Uterine smooth muscle cell (primary cell): ENCODE data around the gene OR6C2. TPM values are rescaled to one million over a fixed set of nuclear protein-coding genes. Genes with fewer than 3 reads are reported as not detected.

ENCODE experiments used
- total RNA-seq: library from RNA; depleted of rRNA; stranded (reverse); fragments of >200 nt; gene quantifications from 2 replicates; pipeline ENCODE4 v1.2.3, GENCODE V29; 2014

The OR6C2 gene
- not detected in 2 replicates for total RNA-seq

GRCh38 chr12:55443776-55444175, at the start of gene OR6C2:
TSS of gene OR6C2 (plus strand) at chr12:55444076. CDS start at chr12:55452214, 8,138 bp downstream.

DNA sequence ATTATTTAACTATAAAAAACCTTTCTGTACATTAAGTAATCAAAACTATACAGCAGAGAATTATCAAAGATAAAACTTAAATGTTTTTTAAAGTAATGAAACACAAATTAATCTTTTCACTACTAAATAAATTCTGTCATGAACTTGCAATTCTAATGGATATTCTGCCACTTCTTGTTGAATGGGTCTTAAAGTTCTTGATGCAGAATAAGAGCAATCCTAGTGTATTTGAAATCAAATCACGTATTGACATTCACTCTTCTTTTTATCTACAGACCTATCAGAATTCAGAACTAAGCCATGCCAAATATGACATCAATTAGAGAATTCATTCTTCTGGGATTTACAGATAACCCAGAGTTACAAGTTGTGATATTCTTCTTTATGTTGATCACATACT, 43.6 kb upstream of the OR6C2 start, which contains the start of gene OR6C65:
Gene OR6C65, plus strand, starts transcription at position 301 of the 400 bp plus-strand sequence. Its CDS starts 0 bp downstream, at position 301.

GRCh38 chr12:55425954-55426353, 17.9 kb upstream of the OR6C2 start, which contains the start of gene OR6C76:
TSS of gene OR6C76 (plus strand) at chr12:55426254. CDS start at chr12:55426254, 0 bp downstream.

GRCh38 chr12:55470088-55470829, 26.4 kb downstream of the OR6C2 start, which contains the start of gene OR6C70:
TSS of gene OR6C70 (minus strand) at chr12:55470138. CDS start at chr12:55470138, 0 bp downstream.

DNA sequence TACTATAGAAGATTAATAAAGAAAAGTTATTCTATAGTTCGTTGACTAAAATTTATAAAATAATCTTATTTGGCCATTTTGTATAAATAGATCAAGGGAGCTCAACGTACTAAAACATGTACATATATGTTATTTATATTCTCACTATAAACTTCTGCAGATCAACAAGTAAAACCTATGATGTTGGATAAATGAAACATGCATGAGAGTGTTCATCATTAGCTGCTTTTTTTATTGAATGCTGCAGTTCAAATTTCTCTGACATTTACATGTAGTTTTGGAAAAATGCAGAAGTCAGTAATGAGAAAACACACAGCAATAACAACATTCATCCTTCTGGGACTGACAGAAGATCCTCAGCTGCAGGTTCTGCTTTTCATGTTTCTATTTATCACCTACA, 48.2 kb downstream of the OR6C2 start, which contains the start of gene OR6C68:
Gene OR6C68, plus strand, starts transcription at position 301 of the 400 bp plus-strand sequence. Its CDS starts 0 bp downstream, at position 301.

Other genes starting within 250 kb of the OR6C2 start
- gene OR10A7, start 223.1 kb upstream of the OR6C2 start, total RNA-seq = not detected in 2 replicates
- not detected in 2 replicates for gene OR6C74, start 199.5 kb upstream of the OR6C2 start, total RNA-seq
- not detected in 2 replicates for gene OR6C6, start 147.5 kb upstream of the OR6C2 start, total RNA-seq
- gene OR6C1, start 129.7 kb upstream of the OR6C2 start, total RNA-seq = not detected in 2 replicates
- not detected in 2 replicates for gene OR6C3, start 113.3 kb upstream of the OR6C2 start, total RNA-seq
- gene OR6C75, start 81.1 kb upstream of the OR6C2 start, total RNA-seq = not detected in 2 replicates
- not detected in 2 replicates for gene OR6C65, start 43.5 kb upstream of the OR6C2 start, total RNA-seq
- not detected in 2 replicates for gene OR6C76, start 17.8 kb upstream of the OR6C2 start, total RNA-seq
- not detected in 2 replicates for gene OR6C70, start 26.1 kb downstream of the OR6C2 start, total RNA-seq
- gene OR6C68, start 48.3 kb downstream of the OR6C2 start, total RNA-seq = not detected in 2 replicates
- gene OR6C4, start 105.5 kb downstream of the OR6C2 start, total RNA-seq = not detected in 2 replicates
- not detected in 2 replicates for gene OR2AP1, start 128.4 kb downstream of the OR6C2 start, total RNA-seq
- gene OR10P1, start 192.8 kb downstream of the OR6C2 start, total RNA-seq = not detected in 2 replicates